Activated CD8-positive, alpha-beta memory T cell treated with anti-CD3 and anti-CD28 coated beads, Interleukin-2, amount 50 U/mL, for 1 hour (primary cell): Measurements from ENCODE around the gene CEACAM6.

Experiments used
- DNase-seq: peaks from one replicate; pipeline ENCODE4 v3.0.0-alpha.2; 2020; ENCODE audit errors: extremely low read depth

CEACAM6 gene

DNA sequence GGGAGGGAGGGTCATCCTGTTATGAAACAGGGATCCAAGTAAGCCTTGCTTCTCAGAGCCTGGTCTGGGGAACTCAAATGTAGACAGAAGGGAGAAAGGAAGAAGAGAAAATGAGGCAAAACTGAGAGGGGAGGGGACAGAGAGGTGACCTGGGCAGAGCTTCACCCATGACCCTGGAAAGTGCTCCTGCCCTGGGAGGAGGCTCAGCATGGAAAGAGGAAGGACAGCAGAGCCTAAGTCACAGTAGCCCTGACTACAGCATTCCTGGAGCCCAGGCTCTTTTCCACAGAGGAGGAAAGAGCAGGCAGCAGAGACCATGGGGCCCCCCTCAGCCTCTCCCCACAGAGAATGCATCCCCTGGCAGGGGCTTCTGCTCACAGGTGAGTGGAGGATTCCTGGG, 41.0 kb downstream of the CEACAM6 start, which contains the start of gene CEACAM3:
Gene CEACAM3 (plus strand): TSS at position 226 of the 400 bp plus-strand sequence. CDS start 91 bp downstream, at position 317.
- no peak for DNase-seq

- no peak for DNase-seq
These were observed 41.6 kb downstream of the CEACAM6 start for GRCh38 chr19:41796901-41797300.

GRCh38 chr19:41799444-41800000, 44.2 kb downstream of the CEACAM6 start:
- DNase-seq = no peak

GRCh38 chr19:41801031-41801430, 45.7 kb downstream of the CEACAM6 start:
- no peak for DNase-seq

- no peak for DNase-seq
These were observed 46.5 kb downstream of the CEACAM6 start for GRCh38 chr19:41801792-41802211.

- no peak for DNase-seq
These were observed 47.4 kb downstream of the CEACAM6 start for GRCh38 chr19:41802770-41803169.

- no peak for DNase-seq
These were observed 49.0 kb downstream of the CEACAM6 start for GRCh38 chr19:41804336-41804735.

DNA sequence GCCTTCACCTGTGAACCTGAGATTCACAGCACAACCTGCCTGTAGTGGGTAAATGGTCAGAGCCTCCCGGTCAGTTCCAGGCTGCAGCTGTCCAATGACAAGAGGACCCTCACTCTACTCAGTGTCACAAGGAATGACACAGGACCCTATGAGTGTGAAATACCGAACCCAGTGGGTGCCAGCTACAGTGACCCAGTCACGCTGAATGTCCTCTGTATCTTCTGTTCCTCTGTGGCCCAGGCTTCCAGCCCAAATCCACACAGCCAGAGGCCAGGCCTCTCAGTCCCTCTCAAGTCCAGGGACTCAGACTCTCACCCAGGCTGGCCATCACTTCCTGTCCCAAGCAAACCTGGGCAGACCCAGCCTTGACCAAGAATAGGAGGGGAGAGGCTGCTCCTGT, 51.8 kb downstream of the CEACAM6 start:
- no peak for DNase-seq

DNA sequence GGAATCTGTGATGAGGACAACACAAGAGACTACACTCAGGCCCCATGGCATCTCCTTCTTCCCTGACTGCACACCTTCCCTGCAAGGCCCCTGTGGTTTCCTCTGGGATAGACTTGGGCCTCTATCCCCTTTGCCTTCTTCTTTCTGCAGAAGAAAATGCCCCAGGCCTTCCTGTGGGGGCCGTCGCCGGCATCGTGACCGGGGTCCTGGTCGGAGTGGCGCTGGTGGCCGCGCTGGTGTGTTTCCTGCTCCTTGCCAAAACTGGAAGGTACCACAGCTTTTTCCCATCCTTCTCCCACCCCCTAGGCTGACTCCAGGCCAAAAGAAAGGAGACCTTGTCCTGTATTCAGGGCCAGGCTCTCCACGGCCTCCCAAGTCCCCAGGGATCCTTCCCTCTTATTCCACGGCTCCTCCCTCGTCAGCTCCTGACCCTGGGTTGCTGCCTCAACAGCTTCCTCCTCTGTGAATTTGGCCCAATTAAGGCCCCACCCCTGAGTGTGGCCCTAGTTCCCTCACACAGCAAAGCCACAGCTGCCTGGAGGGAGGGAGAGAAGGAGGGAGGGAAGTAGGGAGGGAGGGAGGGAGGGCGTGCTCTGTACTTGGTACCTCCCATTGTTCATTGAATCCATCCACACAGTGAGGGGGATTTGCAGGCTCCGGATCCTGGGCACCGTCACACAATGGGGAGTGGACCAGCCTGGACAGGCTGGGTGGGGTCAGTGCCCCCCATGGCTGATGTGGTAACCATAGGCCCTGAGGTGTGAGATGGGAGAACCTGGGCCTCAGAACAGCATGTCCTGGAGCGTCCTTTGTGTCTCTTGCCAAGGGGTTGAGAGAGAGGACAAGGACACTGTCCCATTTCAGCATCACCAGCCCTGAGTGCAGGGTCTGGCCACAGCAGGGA, 53.6 kb downstream of the CEACAM6 start:
- no peak for DNase-seq

GRCh38 chr19:41810301-41810700, 55.0 kb downstream of the CEACAM6 start:
- DNase-seq = no peak

GRCh38 chr19:41811036-41811435, 55.7 kb downstream of the CEACAM6 start:
- no peak for DNase-seq

DNA sequence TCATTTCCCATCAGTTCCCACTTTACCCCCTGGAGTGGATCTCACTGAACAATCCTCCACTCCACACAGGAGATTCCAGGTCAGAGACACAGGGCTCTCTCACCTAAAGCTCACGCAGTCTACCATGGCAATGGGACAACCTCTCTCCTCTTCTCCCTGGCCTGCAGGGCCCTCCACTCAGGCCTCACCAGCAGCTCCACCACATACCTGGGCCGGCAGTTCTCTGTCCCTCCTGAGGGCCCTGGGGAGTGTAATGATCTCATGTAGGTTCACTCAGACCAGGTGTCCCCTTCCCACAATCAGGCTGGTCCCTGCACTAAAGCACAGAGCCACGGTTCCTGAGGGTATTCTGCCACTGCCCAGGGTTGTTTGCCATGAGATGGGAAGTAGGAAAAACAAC, 56.7 kb downstream of the CEACAM6 start:
- DNase-seq = no peak

DNA sequence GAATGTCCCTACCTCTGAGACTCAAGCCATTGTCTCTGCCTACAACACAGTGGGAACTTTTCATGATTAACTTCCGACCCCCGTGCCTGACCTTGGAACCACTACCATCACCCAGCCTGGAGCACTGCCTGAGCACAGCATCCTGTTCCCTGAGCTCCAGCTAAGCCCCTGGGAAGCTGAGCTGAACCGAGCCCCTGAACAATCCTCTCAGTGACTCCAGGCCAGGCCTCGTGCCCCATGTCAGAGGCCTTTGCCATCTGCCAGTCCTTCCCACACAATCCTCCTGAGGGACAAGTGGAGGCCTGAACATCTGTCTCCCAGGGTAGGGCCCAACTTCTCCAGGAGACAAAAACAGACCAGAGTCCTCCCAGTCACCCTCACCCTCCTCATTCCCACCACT, 58.6 kb downstream of the CEACAM6 start:
- no peak for DNase-seq

DNA sequence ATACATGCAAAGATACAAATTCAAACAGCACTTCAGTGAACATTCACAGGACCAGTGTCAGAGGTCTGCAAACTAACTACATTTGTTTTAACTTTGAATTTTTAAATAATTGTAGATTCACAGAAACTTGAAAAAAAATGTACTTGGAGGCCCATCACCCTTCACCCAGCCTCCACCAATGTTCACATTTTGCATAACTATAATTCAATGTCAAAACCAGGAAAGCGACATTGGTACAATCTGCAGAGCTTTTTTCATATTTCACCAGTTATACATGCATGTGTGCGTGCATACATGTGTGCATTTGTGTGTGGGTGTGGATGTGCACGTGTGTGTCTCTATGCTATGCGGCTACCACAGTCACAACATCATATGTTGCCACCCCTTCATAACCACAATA, 60.0 kb downstream of the CEACAM6 start:
- DNase-seq = no peak

DNA sequence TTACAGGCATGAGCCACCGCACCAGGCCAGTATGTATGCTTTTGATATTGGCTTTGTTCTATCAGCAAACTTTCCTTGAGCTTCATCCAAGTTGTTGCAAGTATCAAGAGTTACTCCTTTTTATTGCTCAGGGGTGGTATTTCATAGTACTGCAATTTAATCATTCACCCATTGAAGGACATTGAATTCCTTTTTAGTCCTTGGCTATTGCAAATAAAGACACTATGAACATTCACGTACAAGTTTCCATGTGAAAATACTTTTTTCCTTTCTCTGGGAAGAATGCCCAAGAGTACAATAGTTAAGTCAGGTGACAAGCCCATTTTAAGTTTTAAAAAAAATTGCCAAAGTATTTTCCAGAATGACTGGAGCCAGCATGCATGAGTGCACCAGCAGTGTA, 61.4 kb downstream of the CEACAM6 start:
- no peak for DNase-seq

- peak; percentile 29 for DNase-seq
These were observed 65.8 kb downstream of the CEACAM6 start for GRCh38 chr19:41821003-41821735.
